ENCODE measurements around the gene NEK2. TPM values are rescaled to one million over a fixed set of nuclear protein-coding genes. Genes with fewer than 3 reads are reported as not detected.

Gene NEK2
- total and polyA plus RNA-seq, 2 donors from 2014 or later = 0.35 TPM; not detected in 1

- FAIRE-seq = no peak
- Histone ChIP-seq H3K27me3 (ENCODE audit: control insufficient read depth, insufficient read depth, low read length) (no peaks in the 10 kb centered on the region), H3K4me1 (ENCODE audit: control insufficient read depth in 2 of 3, insufficient read depth in 2 of 3, low read depth in 1 of 3, low read length in 3 of 3) (peaks cover 0 to 2% (median 0%) of the 10 kb centered on the region in 3 donors), H3K4me3 (ENCODE audit: low read length in 3 of 3) (no peak overlapping the region), H3K9ac (ENCODE audit: low read length in 3 of 3) (no peak overlapping the region), H3K27ac (ENCODE audit: low read depth in 2 of 2, low read length in 2 of 2) (no peak overlapping the region), H3K36me3 (ENCODE audit: control insufficient read depth in 2 of 3, insufficient read depth in 3 of 3, low read length in 3 of 3) (no peaks in the 10 kb centered on the region), H3K9me3 (ENCODE audit: control insufficient read depth in 2 of 3, insufficient read depth in 1 of 3, low read length in 3 of 3) (no peaks in the 10 kb centered on the region)
- intact Hi-C loops (cut with DNase I) = no loop called here
- TF ChIP-seq CTCF (IDR thresholded peaks at IDR 0.05; ENCODE audit: borderline replicate concordance, extremely low read depth, insufficient read depth) = no peak
- no peak for DNase-seq
These were observed 43.2 kb downstream of the NEK2 start for GRCh38 chr1:211632117-211632807.

GRCh38 chr1:211631168-211631567 is 44.3 kb downstream of the NEK2 start:
- DNase-seq (no peak), FAIRE-seq (no peak)
- no peak for TF ChIP-seq CTCF (IDR thresholded peaks at IDR 0.05; ENCODE audit: borderline replicate concordance, extremely low read depth, insufficient read depth)
- no peak overlapping the region for H3K4me3 ChIP-seq (ENCODE audit: low read length in 3 of 3)
- no peak overlapping the region for H3K27ac ChIP-seq (ENCODE audit: low read depth in 2 of 2, low read length in 2 of 2)
- no peaks in the 10 kb centered on the region for H3K9me3 ChIP-seq (ENCODE audit: control insufficient read depth in 2 of 3, insufficient read depth in 1 of 3, low read length in 3 of 3)
- H3K4me1 ChIP-seq (ENCODE audit: control insufficient read depth in 2 of 3, insufficient read depth in 2 of 3, low read depth in 1 of 3, low read length in 3 of 3) = peaks cover 0 to 2% (median 0%) of the 10 kb centered on the region in 3 donors
- H3K9ac ChIP-seq (ENCODE audit: low read length in 3 of 3) = no peak overlapping the region
- H3K27me3 ChIP-seq (ENCODE audit: control insufficient read depth, insufficient read depth, low read length) = no peaks in the 10 kb centered on the region
- intact Hi-C loops (cut with DNase I) = no loop called here
- H3K36me3 ChIP-seq (ENCODE audit: control insufficient read depth in 2 of 3, insufficient read depth in 3 of 3, low read length in 3 of 3) = no peaks in the 10 kb centered on the region

GRCh38 chr1:211630236-211631081 is 45.0 kb downstream of the NEK2 start:
- FAIRE-seq (no peak), DNase-seq (no peak)
- intact Hi-C loops (cut with DNase I) = no loop called here
- no peak for TF ChIP-seq CTCF (IDR thresholded peaks at IDR 0.05; ENCODE audit: borderline replicate concordance, extremely low read depth, insufficient read depth)
- no peaks in the 10 kb centered on the region for H3K27me3 ChIP-seq (ENCODE audit: control insufficient read depth, insufficient read depth, low read length)
- no peaks in the 10 kb centered on the region for H3K36me3 ChIP-seq (ENCODE audit: control insufficient read depth in 2 of 3, insufficient read depth in 3 of 3, low read length in 3 of 3)
- H3K4me1 ChIP-seq (ENCODE audit: control insufficient read depth in 2 of 3, insufficient read depth in 2 of 3, low read depth in 1 of 3, low read length in 3 of 3) = peaks cover 0 to 2% (median 0%) of the 10 kb centered on the region in 3 donors
- no peaks in the 10 kb centered on the region for H3K9me3 ChIP-seq (ENCODE audit: control insufficient read depth in 2 of 3, insufficient read depth in 1 of 3, low read length in 3 of 3)
- no peak overlapping the region for H3K4me3 ChIP-seq (ENCODE audit: low read length in 3 of 3)
- no peak overlapping the region for H3K9ac ChIP-seq (ENCODE audit: low read length in 3 of 3)
- H3K27ac ChIP-seq (ENCODE audit: low read depth in 2 of 2, low read length in 2 of 2) = no peak overlapping the region
